Vagina (tissue), 2 donors: ENCODE results near the gene ATG9B. TPM values are rescaled to one million over a fixed set of nuclear protein-coding genes. Genes with fewer than 3 reads are reported as not detected.

ENCODE experiments used
- DNase-seq, 2 donors: peaks; one replicate each; pipeline ENCODE4 v3.0.0-alpha.2; 2017; ENCODE audit errors: extremely low spot score in 2 of 2
- H3K27ac ChIP-seq: fragments of 200-600 bp; sonication (generic); one replicate; pipeline ENCODE4 v1.5.1; 2019
- H3K27me3 ChIP-seq: fragments of 200-600 bp; sonication (generic); one replicate; pipeline ENCODE4 v1.5.1; 2019
- H3K36me3 ChIP-seq, 2 donors: fragments of 200-600 bp; sonication (generic); one replicate each; pipeline ENCODE4 v1.5.1; 2017 to 2019
- H3K4me1 ChIP-seq: fragments of 200-600 bp; sonication (generic); one replicate; pipeline ENCODE4 v1.5.1; 2019
- H3K4me3 ChIP-seq, 2 donors: fragments of 200-600 bp; sonication (generic); 1 replicate in 1 of 2; 2 replicates in 1 of 2; pipeline ENCODE4 v1.5.1; 2016 to 2019
- H3K9me3 ChIP-seq: fragments of 200-600 bp; sonication (generic); one replicate; pipeline ENCODE4 v1.5.1; 2019
- CTCF ChIP-seq, 3 experiments: fragments of 450-650 bp in 2 of 3; fragments of 200-600 bp in 1 of 3; sonication (generic) in 1 of 3; IDR thresholded peaks; one replicate each; pipeline ENCODE4 v1.5.1; 2017 to 2019; ENCODE audit warnings: antibody characterized with exemption in 3 of 3, mild to moderate bottlenecking in 2 of 3, moderate library complexity in 2 of 3
- POLR2A ChIP-seq, 2 donors: fragments of 450-650 bp; IDR thresholded peaks; one replicate each; pipeline ENCODE4 v1.6.1; 2017; ENCODE audit warnings: antibody characterized with exemption in 2 of 2, mild to moderate bottlenecking in 2 of 2, moderate library complexity in 2 of 2
- POLR2AphosphoS5 ChIP-seq, 2 donors: sonication (generic); formaldehyde crosslinking; IDR thresholded peaks; one replicate each; pipeline ENCODE4 v1.9.0; 2017; ENCODE audit warnings: antibody characterized with exemption in 2 of 2, mild to moderate bottlenecking in 2 of 2, low read depth in 1 of 2; ENCODE audit not compliant: insufficient read depth in 1 of 2
- intact Hi-C: fragments of 100-400 bp; cut with DNase I; formaldehyde crosslinking; loops from one replicate; pipeline ENCODE4 v1.15.1; 2023
- total RNA-seq: library from RNA; depleted of rRNA; stranded (reverse); fragments of >200 nt; gene quantifications from one replicate; pipeline ENCODE4 v1.2.3, GENCODE V29; 2016

ATG9B gene
- total RNA-seq, 1 donor from 2014 or later: 34.1 TPM

- Histone ChIP-seq H3K9me3 (no peaks in the 10 kb centered on the region), H3K27ac (no peak overlapping the region), H3K27me3 (no peaks in the 10 kb centered on the region), H3K4me3 (no peak overlapping the region), H3K36me3 (no peaks in the 10 kb centered on the region), H3K4me1 (no peaks in the 10 kb centered on the region)
- intact Hi-C loops: no loop called here
- no peak for DNase-seq
- no peak for TF ChIP-seq POLR2AphosphoS5 (IDR thresholded peaks at IDR 0.05; ENCODE audit: insufficient read depth in 1 of 2, low read depth in 1 of 2)
Measured at GRCh38 chr7:150968056-150968733, 56.1 kb downstream of the ATG9B start.

GRCh38 chr7:150967349-150967748, 56.9 kb downstream of the ATG9B start:
- Histone ChIP-seq H3K9me3 (no peaks in the 10 kb centered on the region), H3K36me3 (no peaks in the 10 kb centered on the region), H3K27ac (no peak overlapping the region), H3K4me3 (no peak overlapping the region), H3K4me1 (no peaks in the 10 kb centered on the region), H3K27me3 (no peaks in the 10 kb centered on the region)
- intact Hi-C loops: no loop called here
- TF ChIP-seq CTCF (IDR thresholded peaks at IDR 0.05): no peak
- TF ChIP-seq POLR2A (IDR thresholded peaks at IDR 0.05): no peak
- no peak for TF ChIP-seq POLR2AphosphoS5 (IDR thresholded peaks at IDR 0.05; ENCODE audit: insufficient read depth in 1 of 2, low read depth in 1 of 2)
- no peak for DNase-seq

GRCh38 chr7:150966002-150966401, 58.3 kb downstream of the ATG9B start:
- DNase-seq: no peak
- TF ChIP-seq POLR2AphosphoS5 (IDR thresholded peaks at IDR 0.05; ENCODE audit: insufficient read depth in 1 of 2, low read depth in 1 of 2) (no peak), CTCF (IDR thresholded peaks at IDR 0.05) (no peak), POLR2A (IDR thresholded peaks at IDR 0.05) (no peak)
- Histone ChIP-seq H3K4me1 (no peaks in the 10 kb centered on the region), H3K4me3 (no peak overlapping the region), H3K36me3 (no peaks in the 10 kb centered on the region), H3K27me3 (no peaks in the 10 kb centered on the region), H3K9me3 (no peaks in the 10 kb centered on the region), H3K27ac (no peak overlapping the region)
- intact Hi-C loops: no loop called here

GRCh38 chr7:150965273-150965830, 58.9 kb downstream of the ATG9B start:
- no peaks in the 10 kb centered on the region for H3K27me3 ChIP-seq

More at GRCh38 chr7:150965273-150965830, 58.9 kb downstream of the ATG9B start:
- H3K9me3 ChIP-seq: no peaks in the 10 kb centered on the region
- intact Hi-C loops: no loop called here
- DNase-seq: no peak
- no peaks in the 10 kb centered on the region for H3K4me1 ChIP-seq
- no peak overlapping the region for H3K27ac ChIP-seq
- no peak for TF ChIP-seq CTCF (IDR thresholded peaks at IDR 0.05)
- no peak for TF ChIP-seq POLR2AphosphoS5 (IDR thresholded peaks at IDR 0.05; ENCODE audit: insufficient read depth in 1 of 2, low read depth in 1 of 2)
- TF ChIP-seq POLR2A (IDR thresholded peaks at IDR 0.05): no peak
- no peaks in the 10 kb centered on the region for H3K36me3 ChIP-seq
- H3K4me3 ChIP-seq: no peak overlapping the region

Other genes with a start within 250 kb of the ATG9B start
- gene TMEM176B, start 224.1 kb downstream of the ATG9B start, total RNA-seq: 60.6 TPM
- gene TMEM176A, start 223.7 kb downstream of the ATG9B start, total RNA-seq: 43.7 TPM
- gene AOC1, start 172.0 kb downstream of the ATG9B start, total RNA-seq: not detected
- 6.4 TPM for gene KCNH2, start 46.2 kb downstream of the ATG9B start, total RNA-seq
- gene NOS3, start 33.5 kb downstream of the ATG9B start, total RNA-seq: 22.8 TPM
- gene ABCB8, start 4.0 kb upstream of the ATG9B start, total RNA-seq: 38.3 TPM
- gene ASIC3, start 24.0 kb upstream of the ATG9B start, total RNA-seq: 3.7 TPM
- 4.2 TPM for gene CDK5, start 33.4 kb upstream of the ATG9B start, total RNA-seq
- 66.5 TPM for gene SLC4A2, start 35.1 kb upstream of the ATG9B start, total RNA-seq
- 60.2 TPM for gene FASTK, start 56.3 kb upstream of the ATG9B start, total RNA-seq
- 40.3 TPM for gene TMUB1, start 59.0 kb upstream of the ATG9B start, total RNA-seq
- 98.2 TPM for gene AGAP3, start 62.0 kb upstream of the ATG9B start, total RNA-seq
- gene GBX1, start 143.2 kb upstream of the ATG9B start, total RNA-seq: not detected
- not detected for gene ASB10, start 162.8 kb upstream of the ATG9B start, total RNA-seq
- not detected for gene H2BK1, start 186.0 kb upstream of the ATG9B start, total RNA-seq
- 25.3 TPM for gene ABCF2, start 202.7 kb upstream of the ATG9B start, total RNA-seq
- 28.0 TPM for gene CHPF2, start 208.0 kb upstream of the ATG9B start, total RNA-seq
- 39.8 TPM for gene SMARCD3, start 224.2 kb upstream of the ATG9B start, total RNA-seq